GM18951 (cell line): Measurements from ENCODE around the gene TUBG1.
A peak's percentile ranks its signal among the peaks of the same experiment; 100 is the strongest.
"Not testable (repeated sequence)": the region's sequence is repeated elsewhere in the genome, so short reads cannot be mapped to it uniquely, and the experiment has no call there.

Source experiments
- POLR2A ChIP-seq: IDR thresholded peaks from 4 replicates; pipeline ENCODE4 v1.6.1; 2011; ENCODE audit warnings: mild to moderate bottlenecking; ENCODE audit not compliant: insufficient read length, insufficient read depth; ENCODE audit errors: extremely low read depth
- in situ Hi-C: fragments of 300-500 bp; cut with MboI; formaldehyde crosslinking; loops from one replicate; pipeline ENCODE4 v1.12.0; 2022; ENCODE audit warnings: low sequenced_read_pairs, mixed read lengths, inconsistent platforms; ENCODE audit not compliant: unreplicated experiment

TUBG1 gene

DNA sequence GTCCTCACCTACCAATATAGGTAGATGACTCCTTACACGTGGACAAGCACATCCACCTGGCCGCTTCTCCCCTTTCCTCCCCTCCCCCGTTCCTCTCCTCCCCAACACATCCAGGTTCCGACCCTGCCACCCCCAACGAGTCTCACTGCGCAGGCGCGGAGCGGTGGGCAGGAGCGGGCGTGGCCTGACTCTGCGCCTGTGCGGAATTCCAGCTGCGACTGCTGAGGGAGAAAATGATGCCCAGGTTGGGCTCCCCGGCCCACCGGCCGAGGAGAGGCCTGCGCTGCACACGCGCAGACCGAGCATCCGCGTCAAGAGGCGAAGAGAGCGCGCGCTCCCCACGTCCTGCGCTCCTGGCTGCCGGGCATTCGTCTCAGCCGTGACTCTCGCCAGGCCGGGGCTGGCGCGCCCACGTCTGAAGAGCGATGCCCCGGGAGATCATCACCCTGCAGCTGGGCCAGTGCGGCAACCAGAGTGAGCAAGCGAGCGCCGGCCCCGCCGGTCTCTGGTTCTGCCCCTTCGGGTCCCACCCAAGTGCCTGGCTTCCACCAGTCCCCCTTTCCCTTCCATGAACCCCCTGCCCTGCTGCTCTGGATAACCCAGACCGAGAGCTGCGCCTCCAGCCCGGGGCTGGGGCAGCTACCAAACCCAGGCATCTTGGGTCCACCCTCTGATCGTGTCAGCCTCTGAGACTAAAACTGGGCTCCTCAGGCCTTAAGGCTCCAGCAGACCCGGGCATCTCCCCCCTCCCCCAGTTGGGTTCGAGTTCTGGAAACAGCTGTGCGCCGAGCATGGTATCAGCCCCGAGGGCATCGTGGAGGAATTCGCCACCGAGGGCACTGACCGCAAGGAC is 49.8 kb downstream of the TUBG1 start, which contains the start of gene TUBG2:
Gene TUBG2, plus strand, starts transcription at position 206 of the 853 bp plus-strand sequence. Its CDS starts 220 bp downstream, at position 426.
- in situ Hi-C loops = no loop called here
- peak; percentile 82 for TF ChIP-seq POLR2A

DNA sequence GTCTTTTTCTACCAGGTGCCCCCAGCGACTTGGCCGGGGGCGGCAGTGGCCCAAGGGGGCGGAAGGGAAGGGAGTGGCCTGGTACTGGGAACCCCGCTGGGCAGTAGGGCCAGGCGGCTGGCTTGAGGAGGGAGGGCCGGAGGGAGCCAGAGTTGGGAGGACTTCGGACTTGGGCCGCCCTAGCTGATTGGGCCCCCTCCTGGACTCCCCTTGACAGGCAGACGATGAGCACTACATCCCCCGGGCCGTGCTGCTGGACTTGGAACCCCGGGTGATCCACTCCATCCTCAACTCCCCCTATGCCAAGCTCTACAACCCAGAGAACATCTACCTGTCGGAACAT is 50.4 kb downstream of the TUBG1 start:
- in situ Hi-C loops = not testable (repeated sequence)

DNA sequence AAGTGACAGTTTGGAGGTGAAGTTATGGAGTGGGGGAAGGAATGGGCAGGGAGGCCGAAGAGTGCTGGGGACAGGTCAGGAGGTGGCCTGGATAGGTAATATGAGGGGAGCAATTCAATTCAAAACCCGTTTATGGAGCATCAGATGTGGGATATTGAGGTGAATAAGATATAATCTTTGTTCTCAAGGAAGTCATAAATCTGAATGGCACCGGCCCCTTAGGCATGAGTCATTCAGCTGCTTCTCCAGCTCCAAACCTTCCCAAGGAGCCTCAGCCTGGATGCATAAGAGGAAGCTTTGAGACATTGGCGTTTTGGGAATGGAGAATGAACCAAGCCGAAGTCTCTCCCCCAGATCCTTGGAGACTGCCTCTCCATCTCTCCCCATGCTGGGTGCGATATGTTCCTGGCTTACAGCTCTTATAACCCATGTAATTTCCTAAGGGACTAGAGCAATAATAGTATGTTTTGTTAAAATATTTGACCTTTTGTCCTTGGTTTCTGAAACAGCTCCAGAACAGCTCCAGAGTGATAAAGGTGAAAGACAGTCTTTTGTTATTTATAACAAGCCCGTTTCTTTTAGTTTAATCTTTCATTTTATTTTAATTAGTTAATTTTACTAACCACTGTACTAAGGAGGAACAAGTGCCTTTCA is 51.3 kb downstream of the TUBG1 start:
- no peak for TF ChIP-seq POLR2A
- in situ Hi-C loops = no loop called here
